K562 (cell line): ENCODE results near the gene SNX25. TPM values are rescaled to one million over a fixed set of nuclear protein-coding genes. Genes with fewer than 3 reads are reported as not detected.

ENCODE experiments used
- FOXP1 ChIP-seq: sonication (generic); formaldehyde crosslinking; IDR thresholded peaks from 2 replicates; pipeline ENCODE4 v1.8.0; 2022; ENCODE audit warnings: mild to moderate bottlenecking, missing genetic modification reagents
- RAD21 ChIP-seq, 2 experiments: fragments of 250-450 bp in 1 of 2; fragments of 450-650 bp in 1 of 2; sonication (Bioruptor Pico) in 1 of 2; formaldehyde crosslinking in 1 of 2; IDR thresholded peaks in 1 of 2; conservative IDR thresholded peaks in 1 of 2; 2 replicates each; pipeline versions ENCODE4 v1.4.0 to v1.8.0; 2020 to 2022; ENCODE audit warnings: mild to moderate bottlenecking in 2 of 2, moderate library complexity in 1 of 2
- RFX1 ChIP-seq: fragments of 450-650 bp; IDR thresholded peaks from 2 replicates; pipeline ENCODE4 v1.6.1; 2016; ENCODE audit warnings: mild to moderate bottlenecking, moderate library complexity
- polyA plus RNA-seq, 8 experiments: library from polyadenylated mRNA; depleted of rRNA in 4 of 8; stranded (reverse) in 5 of 8; unstranded in 3 of 8; fragments of >200 nt; fragmentation: Nextera tagmentation in 2 of 8; fragmentation: Illumina TruSeq in 1 of 8; extraction: Ambion mirVana in 2 of 8; extraction: Trizol in 1 of 8; gene quantifications; 2 replicates each; pipeline versions ENCODE4 v1.2.1 to v1.2.3, GENCODE V29; 2011 to 2014; ENCODE audit warnings: inconsistent platforms in 1 of 8, missing spikeins in 1 of 8
- total RNA-seq, 7 experiments: library from RNA; depleted of rRNA in 6 of 7; stranded (reverse); fragments of >200 nt in 6 of 7; fragmentation: Illumina TruSeq in 2 of 7; extraction: Trizol in 2 of 7; gene quantifications; 2 replicates each; pipeline versions ENCODE4 v1.2.1 to v1.2.3, GENCODE V29; 2011 to 2021; ENCODE audit warnings: low replicate concordance in 1 of 7
- TF ChIP-seq, protein P1 (sequence below), 2 experiments: fragments of 450-650 bp in 1 of 2; sonication (generic) in 1 of 2; formaldehyde crosslinking in 1 of 2; IDR thresholded peaks; 2 replicates each; pipeline versions ENCODE4 v1.7.1 to v1.9.0; 2016 to 2022; ENCODE audit warnings: inconsistent platforms in 1 of 2, mild to moderate bottlenecking in 1 of 2, missing genetic modification reagents in 1 of 2
- TF ChIP-seq, protein P2 (sequence below): sonication (generic); formaldehyde crosslinking; IDR thresholded peaks from 2 replicates; pipeline ENCODE4 v1.8.0; 2023; ENCODE audit warnings: mild to moderate bottlenecking, missing genetic modification reagents
- TF ChIP-seq, protein P3 (sequence below): sonication (generic); formaldehyde crosslinking; IDR thresholded peaks from 2 replicates; pipeline ENCODE4 v1.8.0; 2022; ENCODE audit warnings: mild to moderate bottlenecking, low read depth, missing genetic modification reagents
- TF ChIP-seq, protein P4 (sequence below): sonication (generic); IDR thresholded peaks from 2 replicates; pipeline ENCODE4 v1.6.1; 2016
- TF ChIP-seq, protein P5 (sequence below), 2 experiments: fragments of 450-650 bp; conservative IDR thresholded peaks; 2 replicates each; pipeline ENCODE4 v1.6.1; 2017; ENCODE audit warnings: mild to moderate bottlenecking in 2 of 2, moderate library complexity in 2 of 2

SNX25 gene
- total and polyA plus RNA-seq, 9 of the 15 experiments (the other 6 are each of a cell fraction or from before 2014, with no cell fraction given) = 2.5 to 23.4 (median 13.3) TPM

DNA sequence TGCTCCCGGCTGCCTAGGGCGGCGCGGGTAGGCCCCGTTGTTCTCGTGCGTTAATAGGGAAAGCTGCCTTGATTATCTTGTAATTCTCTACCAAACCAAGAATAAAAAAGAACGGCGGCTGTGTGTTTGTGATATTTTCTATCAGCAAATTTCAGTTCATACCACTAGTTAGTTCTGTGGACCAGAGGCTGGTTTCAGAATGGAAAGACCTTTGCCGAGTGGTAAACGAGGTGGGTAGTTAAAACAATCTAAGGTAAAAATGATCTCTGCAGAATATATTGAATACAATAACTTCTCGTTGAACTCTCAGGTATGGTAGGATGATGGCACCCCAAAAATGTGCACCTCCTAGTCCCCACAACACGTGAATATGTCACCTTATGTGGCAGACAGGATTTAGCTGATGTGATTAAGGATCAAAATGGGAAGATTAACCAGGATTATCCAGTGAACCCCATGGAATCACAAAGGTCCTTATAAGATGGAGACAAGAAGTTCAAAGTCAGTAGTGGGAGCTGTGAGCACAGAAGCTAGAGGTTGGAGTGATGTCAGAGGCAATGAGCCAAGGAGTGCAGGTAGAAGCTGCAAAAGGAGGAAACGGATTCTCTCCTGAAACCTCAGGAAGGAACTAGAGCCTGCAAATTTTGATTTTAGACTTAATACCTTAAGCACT, 5.0 kb upstream of the SNX25 start (continued):
- TF ChIP-seq, protein P1, sequence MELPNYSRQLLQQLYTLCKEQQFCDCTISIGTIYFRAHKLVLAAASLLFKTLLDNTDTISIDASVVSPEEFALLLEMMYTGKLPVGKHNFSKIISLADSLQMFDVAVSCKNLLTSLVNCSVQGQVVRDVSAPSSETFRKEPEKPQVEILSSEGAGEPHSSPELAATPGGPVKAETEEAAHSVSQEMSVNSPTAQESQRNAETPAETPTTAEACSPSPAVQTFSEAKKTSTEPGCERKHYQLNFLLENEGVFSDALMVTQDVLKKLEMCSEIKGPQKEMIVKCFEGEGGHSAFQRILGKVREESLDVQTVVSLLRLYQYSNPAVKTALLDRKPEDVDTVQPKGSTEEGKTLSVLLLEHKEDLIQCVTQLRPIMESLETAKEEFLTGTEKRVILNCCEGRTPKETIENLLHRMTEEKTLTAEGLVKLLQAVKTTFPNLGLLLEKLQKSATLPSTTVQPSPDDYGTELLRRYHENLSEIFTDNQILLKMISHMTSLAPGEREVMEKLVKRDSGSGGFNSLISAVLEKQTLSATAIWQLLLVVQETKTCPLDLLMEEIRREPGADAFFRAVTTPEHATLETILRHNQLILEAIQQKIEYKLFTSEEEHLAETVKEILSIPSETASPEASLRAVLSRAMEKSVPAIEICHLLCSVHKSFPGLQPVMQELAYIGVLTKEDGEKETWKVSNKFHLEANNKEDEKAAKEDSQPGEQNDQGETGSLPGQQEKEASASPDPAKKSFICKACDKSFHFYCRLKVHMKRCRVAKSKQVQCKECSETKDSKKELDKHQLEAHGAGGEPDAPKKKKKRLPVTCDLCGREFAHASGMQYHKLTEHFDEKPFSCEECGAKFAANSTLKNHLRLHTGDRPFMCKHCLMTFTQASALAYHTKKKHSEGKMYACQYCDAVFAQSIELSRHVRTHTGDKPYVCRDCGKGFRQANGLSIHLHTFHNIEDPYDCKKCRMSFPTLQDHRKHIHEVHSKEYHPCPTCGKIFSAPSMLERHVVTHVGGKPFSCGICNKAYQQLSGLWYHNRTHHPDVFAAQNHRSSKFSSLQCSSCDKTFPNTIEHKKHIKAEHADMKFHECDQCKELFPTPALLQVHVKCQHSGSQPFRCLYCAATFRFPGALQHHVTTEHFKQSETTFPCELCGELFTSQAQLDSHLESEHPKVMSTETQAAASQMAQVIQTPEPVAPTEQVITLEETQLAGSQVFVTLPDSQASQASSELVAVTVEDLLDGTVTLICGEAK (IDR thresholded peaks at IDR 0.05) = peak; percentile 52; the same call in 1 of the 2 replicates
- TF ChIP-seq, protein P1 (CRISPR knock-in tag; IDR thresholded peaks at IDR 0.05) = no peak
- TF ChIP-seq FOXP1 (CRISPR knock-in tag) = no peak
- TF ChIP-seq, protein P2, sequence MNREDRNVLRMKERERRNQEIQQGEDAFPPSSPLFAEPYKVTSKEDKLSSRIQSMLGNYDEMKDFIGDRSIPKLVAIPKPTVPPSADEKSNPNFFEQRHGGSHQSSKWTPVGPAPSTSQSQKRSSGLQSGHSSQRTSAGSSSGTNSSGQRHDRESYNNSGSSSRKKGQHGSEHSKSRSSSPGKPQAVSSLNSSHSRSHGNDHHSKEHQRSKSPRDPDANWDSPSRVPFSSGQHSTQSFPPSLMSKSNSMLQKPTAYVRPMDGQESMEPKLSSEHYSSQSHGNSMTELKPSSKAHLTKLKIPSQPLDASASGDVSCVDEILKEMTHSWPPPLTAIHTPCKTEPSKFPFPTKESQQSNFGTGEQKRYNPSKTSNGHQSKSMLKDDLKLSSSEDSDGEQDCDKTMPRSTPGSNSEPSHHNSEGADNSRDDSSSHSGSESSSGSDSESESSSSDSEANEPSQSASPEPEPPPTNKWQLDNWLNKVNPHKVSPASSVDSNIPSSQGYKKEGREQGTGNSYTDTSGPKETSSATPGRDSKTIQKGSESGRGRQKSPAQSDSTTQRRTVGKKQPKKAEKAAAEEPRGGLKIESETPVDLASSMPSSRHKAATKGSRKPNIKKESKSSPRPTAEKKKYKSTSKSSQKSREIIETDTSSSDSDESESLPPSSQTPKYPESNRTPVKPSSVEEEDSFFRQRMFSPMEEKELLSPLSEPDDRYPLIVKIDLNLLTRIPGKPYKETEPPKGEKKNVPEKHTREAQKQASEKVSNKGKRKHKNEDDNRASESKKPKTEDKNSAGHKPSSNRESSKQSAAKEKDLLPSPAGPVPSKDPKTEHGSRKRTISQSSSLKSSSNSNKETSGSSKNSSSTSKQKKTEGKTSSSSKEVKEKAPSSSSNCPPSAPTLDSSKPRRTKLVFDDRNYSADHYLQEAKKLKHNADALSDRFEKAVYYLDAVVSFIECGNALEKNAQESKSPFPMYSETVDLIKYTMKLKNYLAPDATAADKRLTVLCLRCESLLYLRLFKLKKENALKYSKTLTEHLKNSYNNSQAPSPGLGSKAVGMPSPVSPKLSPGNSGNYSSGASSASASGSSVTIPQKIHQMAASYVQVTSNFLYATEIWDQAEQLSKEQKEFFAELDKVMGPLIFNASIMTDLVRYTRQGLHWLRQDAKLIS (CRISPR knock-in tag) = 0 out of 2 replicates have a peak, but pooled peaks have one; percentile 29
- TF ChIP-seq, protein P3, sequence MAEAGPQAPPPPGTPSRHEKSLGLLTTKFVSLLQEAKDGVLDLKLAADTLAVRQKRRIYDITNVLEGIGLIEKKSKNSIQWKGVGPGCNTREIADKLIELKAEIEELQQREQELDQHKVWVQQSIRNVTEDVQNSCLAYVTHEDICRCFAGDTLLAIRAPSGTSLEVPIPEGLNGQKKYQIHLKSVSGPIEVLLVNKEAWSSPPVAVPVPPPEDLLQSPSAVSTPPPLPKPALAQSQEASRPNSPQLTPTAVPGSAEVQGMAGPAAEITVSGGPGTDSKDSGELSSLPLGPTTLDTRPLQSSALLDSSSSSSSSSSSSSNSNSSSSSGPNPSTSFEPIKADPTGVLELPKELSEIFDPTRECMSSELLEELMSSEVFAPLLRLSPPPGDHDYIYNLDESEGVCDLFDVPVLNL (CRISPR knock-in tag) = no peak
- peak in 1 of 2 experiments; percentile 15; a peak in 1 of 4 replicates for TF ChIP-seq RAD21 (CRISPR knock-in tag; conservative IDR thresholded peaks at IDR 0.05 in 1 of 2, IDR thresholded peaks at IDR 0.05 in 1 of 2)
- TF ChIP-seq, protein P4, sequence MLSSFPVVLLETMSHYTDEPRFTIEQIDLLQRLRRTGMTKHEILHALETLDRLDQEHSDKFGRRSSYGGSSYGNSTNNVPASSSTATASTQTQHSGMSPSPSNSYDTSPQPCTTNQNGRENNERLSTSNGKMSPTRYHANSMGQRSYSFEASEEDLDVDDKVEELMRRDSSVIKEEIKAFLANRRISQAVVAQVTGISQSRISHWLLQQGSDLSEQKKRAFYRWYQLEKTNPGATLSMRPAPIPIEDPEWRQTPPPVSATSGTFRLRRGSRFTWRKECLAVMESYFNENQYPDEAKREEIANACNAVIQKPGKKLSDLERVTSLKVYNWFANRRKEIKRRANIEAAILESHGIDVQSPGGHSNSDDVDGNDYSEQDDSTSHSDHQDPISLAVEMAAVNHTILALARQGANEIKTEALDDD = peak; percentile 39; the same call in 1 of the 2 replicates
- TF ChIP-seq, protein P5, sequence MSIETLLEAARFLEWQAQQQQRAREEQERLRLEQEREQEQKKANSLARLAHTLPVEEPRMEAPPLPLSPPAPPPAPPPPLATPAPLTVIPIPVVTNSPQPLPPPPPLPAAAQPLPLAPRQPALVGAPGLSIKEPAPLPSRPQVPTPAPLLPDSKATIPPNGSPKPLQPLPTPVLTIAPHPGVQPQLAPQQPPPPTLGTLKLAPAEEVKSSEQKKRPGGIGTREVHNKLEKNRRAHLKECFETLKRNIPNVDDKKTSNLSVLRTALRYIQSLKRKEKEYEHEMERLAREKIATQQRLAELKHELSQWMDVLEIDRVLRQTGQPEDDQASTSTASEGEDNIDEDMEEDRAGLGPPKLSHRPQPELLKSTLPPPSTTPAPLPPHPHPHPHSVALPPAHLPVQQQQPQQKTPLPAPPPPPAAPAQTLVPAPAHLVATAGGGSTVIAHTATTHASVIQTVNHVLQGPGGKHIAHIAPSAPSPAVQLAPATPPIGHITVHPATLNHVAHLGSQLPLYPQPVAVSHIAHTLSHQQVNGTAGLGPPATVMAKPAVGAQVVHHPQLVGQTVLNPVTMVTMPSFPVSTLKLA (conservative IDR thresholded peaks at IDR 0.05) = peak; percentile 14 to 49; a peak in 3 of 4 replicates
- peak; percentile 90 for TF ChIP-seq RFX1
